Ovary (tissue), 3 donors: Measurements from ENCODE around the gene UBE2N.

ENCODE experiments used
- EP300 ChIP-seq: sonication (generic); formaldehyde crosslinking; IDR thresholded peaks from one replicate; pipeline ENCODE4 v1.6.1; 2017; ENCODE audit warnings: antibody characterized with exemption
- TF ChIP-seq, protein P1 (sequence below), 3 donors: fragments of 450-650 bp in 2 of 3; fragments of 200-600 bp in 1 of 3; IDR thresholded peaks; one replicate each; pipeline versions ENCODE4 v1.5.1 to v1.8.0; 2016 to 2022; ENCODE audit warnings: antibody characterized with exemption in 3 of 3, mild to moderate bottlenecking in 1 of 3
- donor health status: DM: no; HTN: no; CAD: no.

DNA sequence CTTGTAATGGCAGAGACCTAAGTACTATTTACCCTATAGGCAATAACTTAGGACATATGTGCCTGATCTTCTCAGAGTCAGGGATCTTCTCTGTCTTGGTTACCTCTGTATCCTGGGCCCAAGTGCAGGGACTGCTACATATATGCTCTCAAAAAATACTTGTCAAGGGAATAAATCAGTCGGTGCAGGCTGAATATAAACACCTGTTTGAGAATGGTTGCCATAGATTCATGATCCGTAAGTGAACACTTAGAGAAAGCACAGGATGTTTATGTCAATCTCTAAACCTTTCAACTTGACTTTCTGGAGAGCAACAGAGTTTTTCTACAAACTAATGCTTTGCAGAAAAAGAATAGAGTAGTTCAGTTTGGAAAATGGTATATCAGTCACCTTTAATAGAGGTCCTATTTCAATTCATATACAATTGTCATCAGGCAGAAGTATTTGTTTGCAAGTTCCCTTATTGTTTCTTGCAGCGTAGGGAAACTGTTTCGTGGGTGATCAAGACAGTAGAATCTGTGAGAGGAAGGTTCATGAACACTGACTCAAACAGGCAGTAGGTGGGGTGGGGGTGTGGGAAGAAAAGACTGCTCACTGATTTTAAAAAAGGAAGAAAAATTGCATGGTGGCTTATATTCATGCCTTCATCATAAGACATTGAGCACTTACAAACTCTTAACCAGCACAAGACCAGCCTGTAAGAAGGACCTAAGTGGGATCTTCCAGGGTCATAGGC lies 6.0 kb upstream of the UBE2N start:
- TF ChIP-seq, protein P1, sequence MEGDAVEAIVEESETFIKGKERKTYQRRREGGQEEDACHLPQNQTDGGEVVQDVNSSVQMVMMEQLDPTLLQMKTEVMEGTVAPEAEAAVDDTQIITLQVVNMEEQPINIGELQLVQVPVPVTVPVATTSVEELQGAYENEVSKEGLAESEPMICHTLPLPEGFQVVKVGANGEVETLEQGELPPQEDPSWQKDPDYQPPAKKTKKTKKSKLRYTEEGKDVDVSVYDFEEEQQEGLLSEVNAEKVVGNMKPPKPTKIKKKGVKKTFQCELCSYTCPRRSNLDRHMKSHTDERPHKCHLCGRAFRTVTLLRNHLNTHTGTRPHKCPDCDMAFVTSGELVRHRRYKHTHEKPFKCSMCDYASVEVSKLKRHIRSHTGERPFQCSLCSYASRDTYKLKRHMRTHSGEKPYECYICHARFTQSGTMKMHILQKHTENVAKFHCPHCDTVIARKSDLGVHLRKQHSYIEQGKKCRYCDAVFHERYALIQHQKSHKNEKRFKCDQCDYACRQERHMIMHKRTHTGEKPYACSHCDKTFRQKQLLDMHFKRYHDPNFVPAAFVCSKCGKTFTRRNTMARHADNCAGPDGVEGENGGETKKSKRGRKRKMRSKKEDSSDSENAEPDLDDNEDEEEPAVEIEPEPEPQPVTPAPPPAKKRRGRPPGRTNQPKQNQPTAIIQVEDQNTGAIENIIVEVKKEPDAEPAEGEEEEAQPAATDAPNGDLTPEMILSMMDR (IDR thresholded peaks at IDR 0.05) = no peak
- TF ChIP-seq EP300 = no peak
